Measurements from ENCODE around the gene PMPCB. TPM values are rescaled to one million over a fixed set of nuclear protein-coding genes. Genes with fewer than 3 reads are reported as not detected.

Gene PMPCB
- total and polyA plus RNA-seq, 2 donors (not counting 3 experiments of a cell fraction or from before 2014, with no cell fraction given) = 30.0 to 36.8 TPM

GRCh38 chr7:103293526-103293925, 3.7 kb upstream of the PMPCB start:
- no TSS peak for BruUV-seq (replicated peaks)
- peaks cover 12 to 18% of the 10 kb centered on the region in 2 experiments for H3K27me3 ChIP-seq (ENCODE audit: control insufficient read depth in 2 of 2, insufficient read depth in 2 of 2, low read length in 2 of 2)
- no peak for DNase-seq (ENCODE audit: low read depth, low spot score)
- intact Hi-C loops (cut with micrococcal nuclease) (loop anchor here (10.0 kb wide), 1 partner anchor 1621 kb away; no protein-coding TSS in a partner anchor), dilution Hi-C loops (cut with MboI; ENCODE audit: extremely low pct_ligation_motif_present, low sequenced_read_pairs) (no loop called here)
- H3K9me3 ChIP-seq (replicated peaks; ENCODE audit: control insufficient read depth, insufficient read depth, low read length) = no peaks in the 10 kb centered on the region
- H3K4me2 ChIP-seq (ENCODE audit: insufficient read depth, low read length) = no peak overlapping the region
- H4K20me1 ChIP-seq (replicated peaks; ENCODE audit: control insufficient read depth, extremely low read depth, insufficient read depth, low read length) = no peaks in the 10 kb centered on the region
- peaks cover 8% of the 10 kb centered on the region for H3K4me1 ChIP-seq (ENCODE audit: control insufficient read depth, extremely low read depth, insufficient read depth, low read length)
- no peak overlapping the region for H3K9ac ChIP-seq (replicated peaks; ENCODE audit: extremely low read depth, insufficient read depth, low read length)
- no peaks in the 10 kb centered on the region for H3K36me3 ChIP-seq (ENCODE audit: control insufficient read depth in 2 of 2, extremely low read depth in 1 of 2, insufficient read depth in 2 of 2, low read length in 2 of 2)
- ChIA-PET POLR2A (no interaction called here), CTCF (interaction anchor here (1.0 to 1.2 kb wide), 2 partner anchors 112 to 114 kb away, joined by 3 read pairs; no protein-coding TSS in a partner anchor)
- H3K9me1 ChIP-seq (replicated peaks; ENCODE audit: control insufficient read depth, extremely low read depth, insufficient read depth, low read length) = no peaks in the 10 kb centered on the region
- H2AFZ ChIP-seq (ENCODE audit: low read depth, low read length) = no peak overlapping the region
- no peak overlapping the region for H3K4me3 ChIP-seq (replicated peaks in 1 of 3; ENCODE audit: insufficient read depth in 1 of 3, low read depth in 1 of 3, low read length in 3 of 3)
- H3K79me2 ChIP-seq (ENCODE audit: control insufficient read depth, insufficient read depth, low read length) = peaks cover 7% of the 10 kb centered on the region
- H3K27ac ChIP-seq (ENCODE audit: insufficient read depth, low read depth, low read length) = no peak overlapping the region
- TF ChIP-seq FOS (IDR thresholded peaks at IDR 0.05; ENCODE audit: borderline replicate concordance, insufficient read depth, low read length) (no peak), POLR2A (IDR thresholded peaks at IDR 0.05; ENCODE audit: low read depth, low read length) (no peak), POLR2AphosphoS5 (IDR thresholded peaks at IDR 0.05; ENCODE audit: insufficient read depth, low read depth, low read length) (no peak), MAX (IDR thresholded peaks at IDR 0.05; ENCODE audit: insufficient read depth, insufficient read length) (no peak), EZH2 (IDR thresholded peaks at IDR 0.05; ENCODE audit: borderline replicate concordance, low read depth, low read length, severe bottlenecking) (no peak), CTCF (IDR thresholded peaks at IDR 0.05; ENCODE audit: extremely low read depth in 1 of 2, insufficient read depth in 1 of 2, low read depth in 1 of 2, low read length in 2 of 2) (no peak)
- FAIRE-seq = no peak

Data from endothelial cell of umbilical vein (primary cell).